NCI-H526 (cell line): ENCODE measurements around the gene C1orf74.
"Not testable (repeated sequence)": the region's sequence is repeated elsewhere in the genome, so short reads cannot be mapped to it uniquely, and the experiment has no call there.

Experiments used
- DNase-seq, 2 experiments: peaks; one replicate each; lab custom pipeline; 2025; lab: John Stamatoyannopoulos, UW

Gene C1orf74

DNA sequence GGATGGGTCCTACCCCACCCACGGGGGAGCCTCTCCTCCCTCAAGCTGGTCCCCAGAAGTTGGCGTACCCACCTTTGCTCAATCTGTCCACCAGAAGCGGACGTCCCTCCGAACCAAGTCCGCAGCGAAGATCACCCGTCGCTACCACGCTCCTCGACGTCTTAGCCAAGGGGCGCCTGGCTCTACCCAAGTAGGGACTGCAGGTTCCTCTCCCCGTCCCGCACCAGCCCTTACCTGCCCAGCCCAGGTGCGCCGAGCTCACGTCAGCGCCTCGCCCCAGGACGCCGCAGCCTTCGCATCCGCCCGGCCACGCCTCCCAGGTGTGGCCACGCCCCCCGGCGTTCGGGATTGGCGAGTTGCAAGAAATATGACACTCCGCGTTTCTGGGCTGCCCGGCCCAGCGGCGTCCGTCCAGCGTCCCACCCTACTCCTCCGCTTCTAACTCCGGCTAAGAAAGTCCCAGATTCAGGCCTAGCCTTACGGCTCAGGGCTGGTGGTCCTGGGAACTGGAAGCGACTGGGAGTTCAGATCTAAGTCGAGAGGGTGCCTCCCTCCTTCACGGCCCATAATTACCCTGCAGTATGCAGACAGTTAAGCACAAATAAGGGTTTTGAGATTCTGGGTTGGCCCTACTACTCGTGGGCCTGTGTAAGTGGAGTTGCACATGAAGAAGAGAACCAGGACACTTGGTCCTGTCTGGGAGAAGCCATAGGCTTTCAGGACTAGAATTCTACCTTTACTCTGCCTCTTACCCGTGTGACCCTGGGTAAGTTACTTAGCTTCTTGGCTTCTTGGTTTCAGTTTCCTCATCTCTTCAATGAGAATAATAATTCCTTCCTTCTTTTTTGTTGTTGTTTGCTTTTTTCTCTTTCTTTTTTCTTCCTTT, 21.8 kb upstream of the C1orf74 start, which contains the start of gene IRF6:
Gene IRF6 (minus strand): TSS at position 268 of the 886 bp plus-strand sequence. CDS start 4,729 bp downstream, outside the sequence.
- DNase-seq: peak; percentile 74 to 94

DNA sequence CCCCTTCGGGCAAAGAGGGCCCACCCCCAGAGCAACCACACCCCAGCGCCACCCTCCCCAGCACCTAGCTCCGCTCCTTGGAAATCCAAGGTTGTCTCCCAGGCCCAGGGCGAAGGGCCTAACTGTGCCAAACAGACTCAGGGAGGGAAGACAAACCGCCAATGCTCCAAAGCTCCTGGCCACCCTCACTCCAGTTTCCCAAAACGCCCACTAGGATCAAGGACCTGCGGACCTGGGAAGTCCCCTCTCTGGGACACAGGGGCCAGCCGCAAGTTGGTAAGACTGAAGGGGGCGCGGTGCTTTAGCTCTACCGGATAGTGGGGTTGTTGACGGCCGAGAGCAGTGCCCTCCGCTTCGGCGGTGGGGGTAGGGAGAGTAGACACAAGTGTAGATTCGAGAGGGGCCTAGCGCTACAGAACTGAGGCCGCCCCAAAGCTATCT, 21.0 kb upstream of the C1orf74 start:
- peak in 1 of 2 experiments; percentile 33 for DNase-seq

DNA sequence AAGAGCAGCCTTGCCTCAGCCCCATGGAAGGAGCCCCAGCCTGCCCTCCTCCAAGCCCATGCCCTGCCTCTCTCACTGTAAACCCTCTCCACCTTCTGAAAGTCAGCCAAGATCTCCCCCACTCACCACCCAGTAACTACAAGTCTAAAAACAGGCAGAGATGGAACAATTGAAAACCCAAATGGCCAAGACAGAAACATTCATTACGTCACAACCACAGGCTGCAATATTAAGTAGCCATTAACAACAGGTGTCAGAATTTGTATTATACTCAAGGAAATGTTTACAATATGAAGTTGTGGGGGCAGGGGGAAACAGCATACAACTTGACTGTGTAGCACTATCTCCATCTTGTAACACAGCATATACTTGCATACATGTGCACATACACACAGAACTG, 19.2 kb upstream of the C1orf74 start:
- no peak for DNase-seq

DNA sequence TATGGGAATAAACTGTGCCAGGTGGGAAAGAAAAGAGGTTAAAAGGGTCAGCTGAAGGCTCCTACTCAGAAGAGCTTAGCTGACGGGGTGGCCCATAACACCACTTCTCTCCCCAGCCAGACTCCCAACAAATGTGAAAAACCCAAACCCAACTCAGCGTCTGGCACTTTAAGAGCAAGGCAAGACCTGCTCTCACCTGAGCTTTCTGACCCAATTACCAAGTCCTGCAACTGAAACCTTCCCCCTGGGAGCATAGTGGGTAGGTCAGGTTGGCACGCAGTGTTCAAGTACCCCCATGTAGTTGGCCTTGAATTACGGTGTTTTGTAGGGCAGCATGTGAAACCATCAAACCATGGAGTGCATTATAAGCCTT, 18.4 kb upstream of the C1orf74 start:
- DNase-seq: no peak

DNA sequence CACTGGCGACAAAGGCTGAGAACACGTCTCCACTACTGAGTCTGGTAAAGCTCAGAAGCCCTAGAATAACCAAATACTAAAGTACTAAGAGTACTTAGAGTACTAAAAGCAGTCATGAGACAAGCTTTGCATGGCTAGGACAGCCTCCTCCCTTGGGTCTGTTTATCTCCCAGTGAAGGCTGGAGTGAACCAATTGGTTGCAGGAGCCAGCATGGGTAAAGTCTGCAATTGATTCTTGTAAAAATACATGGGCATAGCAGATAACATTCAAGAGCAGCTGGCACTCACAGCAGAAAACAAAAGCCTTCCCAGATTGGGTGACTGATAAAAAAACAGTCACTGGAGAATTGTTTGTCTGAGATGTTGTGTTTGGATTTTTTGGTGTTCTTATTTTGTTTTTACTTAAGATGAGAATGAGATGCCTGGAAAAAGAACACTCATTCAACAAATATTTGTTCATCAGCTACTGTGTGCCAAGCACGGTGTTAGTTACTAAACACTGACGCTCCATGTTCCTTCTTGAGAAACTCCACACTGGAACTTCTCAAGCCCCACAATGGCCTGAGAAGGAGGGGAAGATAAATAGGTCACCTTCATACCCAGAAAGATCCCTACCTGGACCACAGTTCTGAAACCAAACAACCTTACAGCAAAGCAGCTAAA, 17.9 kb upstream of the C1orf74 start:
- peak; percentile 2 to 12 for DNase-seq

DNA sequence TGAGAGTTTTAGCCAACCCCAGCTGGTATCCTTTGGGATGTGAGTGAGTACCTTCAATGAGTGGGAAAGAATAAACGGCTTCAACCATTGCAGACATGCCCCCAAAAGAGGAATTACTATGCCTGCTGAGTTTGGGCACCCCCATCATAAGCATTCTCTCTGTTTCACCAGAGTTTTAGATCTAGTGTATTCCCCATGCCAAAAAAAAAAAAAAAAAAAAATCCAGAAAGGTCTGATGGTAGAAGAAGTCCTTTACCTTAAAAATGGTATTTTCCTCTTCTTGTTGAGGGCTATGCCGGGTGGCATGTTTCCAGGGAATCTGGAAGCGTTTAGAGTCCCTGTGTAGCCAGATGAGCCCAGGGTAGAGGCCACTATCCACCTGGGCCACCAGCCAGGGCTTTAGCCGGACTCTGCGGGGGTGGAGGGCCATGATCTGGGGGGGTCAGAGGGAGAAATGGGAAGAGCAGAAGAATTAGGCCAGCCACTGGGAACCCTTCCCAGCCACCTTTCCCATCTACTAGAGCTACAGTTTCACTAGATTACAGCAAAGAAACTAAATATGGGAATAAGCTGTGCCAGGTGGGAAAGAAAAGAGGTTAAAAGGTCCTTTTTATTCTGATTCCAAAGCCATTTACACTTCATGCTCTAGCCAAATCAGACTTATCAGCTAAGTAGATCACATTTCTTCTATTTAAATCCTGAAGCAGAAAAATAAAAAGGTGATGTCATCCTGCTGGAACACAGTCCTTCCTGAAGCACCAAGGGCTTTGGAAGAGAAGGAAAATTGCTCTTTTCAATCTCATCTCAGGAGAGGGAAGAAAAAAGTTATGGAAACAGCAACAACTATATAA, 16.9 kb upstream of the C1orf74 start:
- no peak for DNase-seq

DNA sequence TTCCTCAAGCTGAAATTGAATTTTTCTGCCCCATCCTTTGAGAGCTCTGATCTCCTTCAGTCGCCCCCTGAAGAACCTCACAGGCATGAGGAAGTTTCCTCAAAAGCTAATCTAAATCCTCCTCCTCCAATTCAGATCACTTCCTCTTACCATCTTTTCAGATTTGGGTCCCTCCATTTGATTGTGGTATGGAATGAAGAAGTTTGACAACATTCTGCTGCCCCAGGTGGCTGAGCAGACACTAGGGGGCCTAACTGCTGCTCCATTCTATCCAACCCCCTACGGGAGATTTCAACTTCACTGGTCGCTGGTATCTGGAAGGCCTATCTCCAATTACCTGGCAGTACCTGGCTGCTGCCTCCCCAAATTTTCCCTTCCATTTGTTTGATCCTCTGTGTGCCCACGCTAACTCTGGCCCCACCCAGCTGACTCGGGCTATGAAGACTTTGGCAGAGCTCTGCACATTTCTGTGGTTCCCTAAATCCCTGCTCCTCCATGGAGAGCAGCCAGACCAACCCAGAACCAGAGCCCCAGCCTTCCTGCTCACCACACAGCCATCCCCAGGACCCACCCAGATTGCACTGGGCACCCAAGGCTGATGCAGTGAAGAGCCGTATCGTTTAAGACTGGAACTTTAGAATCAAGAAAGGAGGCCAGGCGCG, 13.8 kb upstream of the C1orf74 start:
- no peak for DNase-seq

DNA sequence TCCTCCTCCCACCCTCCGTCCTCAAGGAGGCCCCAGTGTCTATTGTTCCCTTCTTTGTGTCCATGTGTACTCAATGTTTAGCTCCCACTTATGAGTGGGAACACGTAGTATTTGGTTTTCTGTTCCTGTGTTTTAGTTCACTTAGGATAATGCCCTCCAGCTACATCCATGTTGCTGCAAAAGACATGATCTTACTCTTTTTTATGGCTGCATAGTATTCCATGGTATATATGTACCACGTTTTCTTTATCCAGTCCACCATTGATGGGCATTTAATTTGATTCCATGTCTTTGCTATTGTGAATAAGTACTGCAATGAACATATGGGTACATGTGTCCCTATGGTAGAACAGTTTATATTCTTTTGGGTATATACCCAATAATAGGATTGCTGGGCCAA, 9.4 kb upstream of the C1orf74 start:
- not testable (repeated sequence) for DNase-seq

DNA sequence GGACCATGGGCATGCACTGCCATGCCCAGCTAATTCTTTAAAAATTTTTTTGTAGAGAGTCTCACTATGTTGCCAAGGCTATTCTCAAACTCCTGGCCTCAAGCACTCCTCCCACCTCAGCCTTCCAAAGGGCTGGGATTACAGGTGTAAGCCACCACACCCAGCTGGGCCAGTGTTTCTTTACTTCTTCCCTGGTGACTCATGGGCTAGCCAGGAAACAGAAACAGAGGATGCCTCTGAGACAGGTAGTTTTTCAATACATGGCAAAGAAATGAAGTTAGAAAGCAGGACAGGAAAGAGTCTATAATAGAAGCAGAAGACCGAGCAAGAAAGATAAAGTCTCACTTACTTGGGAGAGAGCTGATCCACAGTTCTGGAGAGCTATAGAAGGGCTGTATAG, 7.6 kb upstream of the C1orf74 start:
- no peak for DNase-seq

DNA sequence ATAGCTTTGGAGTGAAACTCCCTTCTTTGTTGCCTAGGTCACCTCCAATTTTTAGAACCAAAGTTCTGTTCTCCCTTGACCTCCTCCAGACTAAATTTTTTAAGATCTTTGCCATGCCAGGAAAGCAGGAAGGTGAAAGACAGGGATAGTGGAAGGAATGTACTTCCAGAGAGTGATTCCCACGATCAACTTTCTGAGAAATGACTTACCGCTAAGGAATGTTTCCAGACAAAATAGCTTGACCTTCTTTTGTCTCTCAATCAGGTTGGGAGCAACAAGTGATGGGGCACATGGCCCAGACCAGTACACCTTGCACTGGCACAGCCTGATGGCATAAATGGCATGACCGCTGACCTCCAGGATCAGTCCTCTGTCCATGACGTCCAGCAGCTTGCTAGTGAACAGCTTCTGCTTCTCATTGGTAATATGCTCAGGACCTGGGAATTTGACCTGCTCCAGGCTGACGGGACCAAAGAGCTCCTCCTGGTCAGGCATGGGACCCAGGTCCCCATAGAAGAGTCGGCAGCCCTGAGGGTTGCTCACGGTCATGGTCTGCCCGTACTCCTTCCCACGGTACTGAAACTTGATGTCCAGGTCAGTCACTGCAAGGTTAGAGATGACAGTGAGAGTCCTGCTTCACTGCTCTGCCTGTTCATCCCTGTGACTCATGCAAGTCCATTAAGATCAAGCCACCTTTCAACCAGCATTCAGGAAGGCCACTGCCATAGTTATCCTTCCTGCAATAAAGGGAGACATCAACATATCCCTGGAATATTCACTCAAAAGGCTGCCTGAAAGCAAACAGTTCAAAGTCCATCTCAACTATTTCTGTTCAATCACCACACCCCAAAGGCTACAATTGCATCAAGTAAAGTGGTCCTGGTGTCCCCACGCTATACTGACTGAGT, 6.2 kb upstream of the C1orf74 start:
- no peak for DNase-seq

DNA sequence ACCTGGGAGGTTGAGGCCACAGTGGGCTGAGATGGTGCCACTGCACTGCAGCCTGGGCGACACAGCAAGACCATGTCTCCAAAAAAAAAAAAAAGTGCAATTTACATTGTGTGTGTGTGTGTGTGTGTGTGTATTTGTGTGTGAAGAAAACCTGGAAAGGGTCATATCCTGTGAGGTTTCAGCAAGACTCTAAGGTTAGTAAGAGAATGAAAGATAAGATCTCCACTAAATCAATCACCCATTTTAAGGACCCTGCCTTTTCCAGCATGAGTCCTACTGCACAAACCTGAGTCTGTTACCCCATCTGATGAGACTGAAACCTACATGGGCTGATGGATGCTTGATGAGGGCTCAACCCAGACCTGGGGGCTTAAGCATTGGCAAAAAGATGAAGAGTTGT, 4.9 kb upstream of the C1orf74 start:
- no peak for DNase-seq

DNA sequence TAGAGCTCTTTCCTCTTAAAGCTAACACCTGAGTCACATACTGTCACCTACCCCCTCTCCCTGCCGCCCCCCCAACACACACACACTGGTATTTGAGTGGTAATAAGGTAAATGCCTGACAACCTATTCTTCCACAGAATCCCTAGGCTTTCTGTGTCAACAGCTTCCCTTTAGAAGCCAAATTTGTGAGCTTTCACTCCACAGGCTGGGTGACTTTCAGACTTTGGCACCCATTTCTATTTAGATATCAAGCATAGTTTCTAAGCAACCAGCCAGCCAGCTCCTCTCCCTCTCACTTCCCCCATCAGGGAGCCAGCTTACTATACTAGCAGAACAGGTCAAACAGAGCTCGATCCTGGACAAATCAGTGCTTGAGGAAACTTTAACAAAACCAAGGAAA, 3.2 kb upstream of the C1orf74 start:
- no peak for DNase-seq

DNA sequence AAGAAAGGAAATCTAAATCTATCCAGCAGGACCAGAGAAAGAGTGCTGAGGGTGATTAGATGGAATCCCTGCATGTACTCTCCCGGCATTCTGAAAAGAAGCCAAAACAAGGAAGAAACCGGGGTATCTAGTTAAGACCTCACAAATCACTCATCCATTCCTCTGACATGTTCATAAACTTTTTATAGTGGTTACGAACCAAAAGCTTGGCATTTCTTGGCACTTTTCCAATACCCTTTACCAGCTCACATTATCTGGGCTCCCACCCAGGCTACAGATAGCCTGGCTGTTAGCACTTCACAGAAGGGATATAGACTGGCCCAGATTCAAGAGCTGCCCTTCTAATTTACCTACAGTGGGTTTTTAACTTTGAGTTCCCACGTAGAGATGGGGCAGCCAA, 1.8 kb upstream of the C1orf74 start:
- no peak for DNase-seq

DNA sequence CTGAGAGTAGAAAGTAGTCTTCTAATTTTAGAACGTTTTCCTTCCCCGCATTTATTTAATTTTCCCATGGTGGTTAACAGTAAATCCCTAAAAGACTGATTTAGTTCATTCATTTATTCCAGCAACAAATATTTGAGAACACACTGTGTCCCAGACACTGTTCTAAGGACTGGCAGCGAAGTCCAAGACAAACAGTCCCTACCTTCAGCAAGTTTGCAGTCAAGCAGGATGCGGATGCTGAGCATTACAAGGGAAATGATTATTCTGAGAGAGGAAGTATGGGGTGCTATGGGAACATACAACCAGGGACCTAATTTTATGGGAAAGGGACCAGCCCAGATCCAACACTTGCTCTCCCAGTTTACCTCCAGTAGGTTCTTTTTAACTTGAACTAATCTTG, 1.2 kb upstream of the C1orf74 start:
- DNase-seq: no peak

DNA sequence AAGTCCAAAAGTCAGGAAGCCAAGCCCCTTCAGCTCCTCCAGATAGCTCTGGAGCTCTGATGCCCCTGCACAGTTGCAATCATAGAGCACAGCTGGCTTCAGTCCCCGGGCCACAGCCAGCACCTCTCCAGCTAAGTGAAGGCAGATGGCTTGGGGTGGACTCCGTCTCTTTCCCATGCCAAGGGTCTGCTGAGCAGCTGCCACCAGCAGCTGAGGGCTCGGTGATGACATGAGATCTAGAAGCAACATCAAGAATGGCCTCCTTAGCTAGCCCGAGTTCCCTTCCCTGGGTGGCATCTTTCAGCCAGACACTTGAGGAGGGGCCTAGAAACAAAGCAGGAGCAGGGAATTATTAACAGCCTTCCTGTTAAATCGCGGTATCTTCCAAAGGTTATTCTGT, 973 bp downstream of the C1orf74 start:
- no peak for DNase-seq

DNA sequence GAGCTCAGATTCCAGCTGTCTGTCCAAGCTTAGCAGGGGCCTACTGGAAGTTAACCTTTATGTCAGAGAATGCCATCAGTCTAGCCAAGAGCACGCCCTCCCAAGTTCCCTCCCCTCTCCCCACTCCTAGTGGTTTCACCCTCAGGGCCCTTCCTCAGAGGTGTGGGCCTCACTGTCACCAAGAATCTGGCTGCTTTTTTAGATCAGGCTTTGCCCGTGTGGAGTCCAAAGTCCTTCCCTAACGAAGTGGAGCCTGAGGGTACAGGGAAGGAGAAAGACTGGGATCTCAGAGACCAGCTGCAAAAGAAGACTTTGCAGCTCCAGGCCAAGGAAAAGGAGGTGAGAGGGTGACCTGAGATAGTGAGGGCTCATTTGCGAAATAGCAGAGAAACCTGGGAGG, 4.1 kb downstream of the C1orf74 start:
- no peak for DNase-seq

DNA sequence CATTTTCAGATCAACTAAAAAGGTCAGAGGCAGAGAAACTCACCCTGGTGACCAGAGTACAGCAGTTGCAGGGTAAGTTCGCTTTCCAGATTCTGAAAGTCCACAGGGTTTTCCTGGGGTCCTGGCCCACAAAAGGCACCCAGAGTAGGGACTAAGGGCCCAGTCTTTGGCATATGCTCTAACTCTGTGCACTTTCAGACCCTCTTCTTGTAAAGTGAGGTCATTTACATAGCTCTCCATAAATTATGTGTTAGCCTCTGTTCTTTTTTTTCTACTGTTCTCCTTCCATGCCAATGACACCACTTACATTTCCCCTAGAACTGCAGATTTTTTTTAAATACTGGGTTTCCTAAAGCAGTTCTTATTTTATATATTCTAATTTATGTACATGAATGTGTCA, 6.3 kb downstream of the C1orf74 start:
- no peak for DNase-seq

DNA sequence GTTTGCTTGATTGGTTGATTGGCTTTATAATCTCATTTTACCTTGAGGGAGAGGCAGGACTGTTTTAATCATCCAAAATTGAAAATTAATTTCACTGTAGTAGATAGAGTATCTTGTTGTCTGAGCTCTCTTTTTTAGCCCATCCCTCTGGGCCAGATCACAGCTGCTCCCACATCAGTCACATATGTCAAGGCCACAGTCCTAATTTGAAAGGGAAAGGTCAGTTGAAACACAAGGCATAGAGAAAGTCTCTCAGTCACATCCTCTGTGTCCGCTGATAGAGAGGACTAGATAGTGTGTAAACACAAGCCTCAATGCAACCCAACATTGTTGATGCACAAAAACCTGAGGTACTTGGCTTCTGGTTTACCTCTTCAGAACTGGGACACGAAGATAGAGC, 6.8 kb downstream of the C1orf74 start:
- DNase-seq: no peak

DNA sequence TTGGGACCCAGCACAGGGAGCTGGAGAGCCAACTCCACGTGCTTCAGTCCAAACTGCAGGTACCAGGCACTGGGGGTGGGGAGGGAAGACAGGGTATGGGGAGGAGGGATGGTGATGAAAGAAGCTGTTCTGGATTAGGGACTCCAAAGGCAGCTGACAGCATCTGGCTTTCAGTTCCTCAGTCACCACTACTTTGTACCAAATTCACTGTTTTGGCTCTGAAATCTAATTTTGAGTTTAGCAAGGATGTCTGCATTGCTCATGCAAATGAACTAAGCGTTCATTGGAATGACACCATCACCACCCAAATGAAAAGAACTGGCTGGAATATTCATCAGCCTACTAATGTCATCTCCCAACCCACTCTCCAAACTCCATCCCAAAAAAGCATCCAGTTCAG, 8.7 kb downstream of the C1orf74 start:
- no peak for DNase-seq

DNA sequence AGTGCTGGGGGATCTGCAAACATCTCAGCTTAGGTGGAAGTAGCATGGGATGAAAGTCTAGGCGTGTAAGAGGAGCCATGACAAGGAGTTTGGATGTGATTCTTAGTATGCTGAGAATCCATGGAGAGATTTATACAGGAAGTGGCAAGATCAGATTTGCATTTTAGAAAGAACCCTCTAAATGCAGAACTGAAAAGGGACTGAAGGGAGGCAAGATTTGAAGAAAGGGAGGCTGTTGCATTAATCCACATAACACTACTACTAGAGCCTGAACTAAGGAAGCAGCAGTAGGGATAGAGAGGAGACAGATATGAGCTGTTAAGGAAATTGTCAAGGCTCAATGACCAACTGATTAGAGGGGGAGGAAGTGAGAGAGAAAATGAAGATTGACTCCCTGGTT, 9.8 kb downstream of the C1orf74 start:
- DNase-seq: no peak

DNA sequence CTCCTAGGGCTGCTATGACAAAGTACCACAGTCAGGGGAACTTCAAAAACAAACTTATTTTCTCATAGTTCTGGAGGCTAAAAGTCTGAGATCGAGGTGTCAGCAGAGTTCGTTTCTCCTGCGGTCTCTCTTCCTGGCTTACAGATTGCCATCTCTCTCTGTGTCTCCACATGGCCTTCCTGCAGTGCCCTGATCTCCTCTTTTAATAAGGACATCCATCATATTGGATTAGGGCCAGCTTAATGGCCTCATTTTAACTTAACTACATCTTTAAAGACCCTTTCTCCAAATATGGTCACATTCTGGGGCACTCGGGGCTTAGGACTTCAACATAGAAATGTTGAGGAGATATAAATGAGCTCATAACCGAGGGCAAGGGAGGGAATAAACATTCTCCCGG, 12.2 kb downstream of the C1orf74 start:
- no peak for DNase-seq
